ENCODE measurements around the gene SEC24C.
"Not testable (repeated sequence)": the region's sequence is repeated elsewhere in the genome, so short reads cannot be mapped to it uniquely, and the experiment has no call there.

SEC24C gene

GRCh38 chr10:73743905-73744663, at the start of gene SEC24C:
Gene SEC24C (plus strand): TSS chr10:73744372. CDS start chr10:73746833, 2,461 bp downstream.
- peak; percentile 93 for DNase-seq

GRCh38 chr10:73695302-73695701, 48.9 kb upstream of the SEC24C start:
- DNase-seq = not testable (repeated sequence)

GRCh38 chr10:73697675-73698159, 46.5 kb upstream of the SEC24C start, which contains the start of gene AGAP5:
Gene AGAP5 (minus strand): TSS chr10:73698109. CDS start chr10:73697755, 354 bp downstream.
- not testable (repeated sequence) for DNase-seq

- not testable (repeated sequence) for DNase-seq
These were observed 45.4 kb upstream of the SEC24C start for GRCh38 chr10:73698819-73699218.

- not testable (repeated sequence) for DNase-seq
These were observed 40.2 kb upstream of the SEC24C start for GRCh38 chr10:73703924-73704323.

- not testable (repeated sequence) for DNase-seq
These were observed 38.6 kb upstream of the SEC24C start for GRCh38 chr10:73705506-73706072.

- DNase-seq = not testable (repeated sequence)
These were observed 37.7 kb upstream of the SEC24C start for GRCh38 chr10:73706488-73706887.

GRCh38 chr10:73707628-73708027, 36.5 kb upstream of the SEC24C start:
- DNase-seq = not testable (repeated sequence)

- not testable (repeated sequence) for DNase-seq
These were observed 36.0 kb upstream of the SEC24C start for GRCh38 chr10:73708122-73708521.

- not testable (repeated sequence) for DNase-seq
These were observed 32.5 kb upstream of the SEC24C start for GRCh38 chr10:73711683-73712082.

GRCh38 chr10:73713912-73714311, 30.3 kb upstream of the SEC24C start:
- DNase-seq = not testable (repeated sequence)

GRCh38 chr10:73714483-73714882, 29.7 kb upstream of the SEC24C start:
- DNase-seq = not testable (repeated sequence)

GRCh38 chr10:73715179-73716156, 28.7 kb upstream of the SEC24C start:
- not testable (repeated sequence) for DNase-seq

- no peak for DNase-seq
These were observed 27.9 kb upstream of the SEC24C start for GRCh38 chr10:73716251-73716650.

- DNase-seq = no peak
These were observed 26.6 kb upstream of the SEC24C start for GRCh38 chr10:73717556-73717955.

- not testable (repeated sequence) for DNase-seq
These were observed 23.6 kb upstream of the SEC24C start for GRCh38 chr10:73720561-73720960.

- DNase-seq = no peak
These were observed 20.7 kb upstream of the SEC24C start for GRCh38 chr10:73723516-73723915.

GRCh38 chr10:73729781-73730152, 14.4 kb upstream of the SEC24C start:
- DNase-seq = peak; percentile 39

- peak; percentile 87 for DNase-seq
These were observed 13.8 kb upstream of the SEC24C start for GRCh38 chr10:73730153-73730906.

GRCh38 chr10:73731588-73732375, 12.4 kb upstream of the SEC24C start:
- DNase-seq = no peak

- no peak for DNase-seq
These were observed 11.7 kb upstream of the SEC24C start for GRCh38 chr10:73732426-73732825.

Data from activated CD8-positive, alpha-beta memory T cell treated with anti-CD3 and anti-CD28 coated beads, Interleukin-2, amount 50 U/mL, for 4 hours (primary cell).